BJ (cell line): ENCODE data around the gene GDPD2. TPM values are rescaled to one million over a fixed set of nuclear protein-coding genes. Genes with fewer than 3 reads are reported as not detected.
A peak's percentile ranks its signal among the peaks of the same experiment; 100 is the strongest.

Experiments
- CTCF ChIA-PET: fragments of 350-600 bp; formaldehyde crosslinking; extraction: SDS; loops from one replicate; lab custom pipeline; 2021; ENCODE audit warnings: antibody characterized with exemption, inconsistent platforms; lab: Yijun Ruan, JAX
- POLR2A ChIA-PET: fragments of 300-600 bp; sonication (Branson Sonifier 250); formaldehyde crosslinking; extraction: SDS; loops from one replicate; lab custom pipeline; 2021; ENCODE audit warnings: antibody characterized with exemption; lab: Charles Lee
- DNase-seq: peaks from one replicate; pipeline ENCODE4 v3.0.0-alpha.2; 2011; ENCODE audit warnings: low read depth
- H3K27me3 ChIP-seq: 2 replicates; pipeline ENCODE4 v1.6.0; 2011; ENCODE audit warnings: low read length; ENCODE audit not compliant: control insufficient read depth, insufficient read depth
- H3K36me3 ChIP-seq: 2 replicates; pipeline ENCODE4 v1.5.1; 2011; ENCODE audit warnings: low read length; ENCODE audit not compliant: control insufficient read depth, insufficient read depth
- H3K4me3 ChIP-seq: 2 replicates; pipeline ENCODE4 v1.5.1; 2011; ENCODE audit warnings: low read depth, mild to moderate bottlenecking, control low read depth, low read length
- CTCF ChIP-seq: IDR thresholded peaks from 2 replicates; pipeline ENCODE4 v1.5.1; 2011; ENCODE audit warnings: low read depth, mild to moderate bottlenecking, control low read depth, inconsistent platforms, low read length, moderate library complexity; ENCODE audit not compliant: insufficient read depth
- polyA plus RNA-seq: library from polyadenylated mRNA; depleted of rRNA; stranded (reverse); fragments of >200 nt; gene quantifications from 2 replicates; pipeline ENCODE4 v1.2.3, GENCODE V29; 2011

Gene GDPD2
- polyA plus RNA-seq, 1 experiment, result not detected

GRCh38 chrX:70432936-70433847 is 10.1 kb downstream of the GDPD2 start:
- POLR2A ChIA-PET, result interaction anchor here (0.7 kb wide), 1 partner anchor 66 kb away, joined by 3 read pairs; no protein-coding TSS in a partner anchor
- CTCF ChIA-PET, result interaction anchor here (0.5 to 1.8 kb wide), 4 partner anchors 131 to 300 kb away, joined by 3 to 6 read pairs (median 4); partner anchors contain the start of gene IGBP1
- no peak for DNase-seq

GRCh38 chrX:70433848-70434351 is 10.8 kb downstream of the GDPD2 start:
- DNase-seq, result no peak
- CTCF ChIA-PET, result interaction anchor here (0.5 to 1.2 kb wide), 3 partner anchors 131 to 264 kb away, joined by 3 to 6 read pairs (median 3); no protein-coding TSS in a partner anchor
- H3K36me3 ChIP-seq, result no peaks in the 10 kb centered on the region
- POLR2A ChIA-PET, result interaction anchor here (0.7 kb wide), 1 partner anchor 65 kb away, joined by 3 read pairs; no protein-coding TSS in a partner anchor
- H3K4me3 ChIP-seq, result peak overlapping the region; percentile 78
- no peaks in the 10 kb centered on the region for H3K27me3 ChIP-seq
- TF ChIP-seq CTCF, result peak; percentile 76

More at GRCh38 chrX:70432936-70433847, 10.1 kb downstream of the GDPD2 start:
- Histone ChIP-seq H3K4me3 (peak overlapping the region; percentile 78), H3K36me3 (no peaks in the 10 kb centered on the region), H3K27me3 (no peaks in the 10 kb centered on the region)
- no peak for TF ChIP-seq CTCF

GRCh38 chrX:70434352-70434866 is 11.3 kb downstream of the GDPD2 start:
- CTCF ChIA-PET, result interaction anchor here (1.2 to 1.8 kb wide), 2 partner anchors 10 to 237 kb away, joined by 5 to 6 read pairs; partner anchors contain the start of gene DLG3
- H3K36me3 ChIP-seq, result no peaks in the 10 kb centered on the region
- peak overlapping the region; percentile 78 for H3K4me3 ChIP-seq
- TF ChIP-seq CTCF, result no peak
- POLR2A ChIA-PET, result no interaction called here
- H3K27me3 ChIP-seq, result no peaks in the 10 kb centered on the region
- DNase-seq, result peak; percentile 15

- no peak for DNase-seq
- POLR2A ChIA-PET, result interaction anchor here (0.6 kb wide), 1 partner anchor 1202 kb away, joined by 3 read pairs; no protein-coding TSS in a partner anchor
- TF ChIP-seq CTCF, result no peak
- CTCF ChIA-PET, result interaction anchor here (1.0 to 2.2 kb wide), 3 partner anchors 9 to 28 kb away, joined by 3 to 6 read pairs (median 5); partner anchors contain the start of gene DLG3
- H3K36me3 ChIP-seq, result no peaks in the 10 kb centered on the region
- peak overlapping the region; percentile 78 for H3K4me3 ChIP-seq
- no peaks in the 10 kb centered on the region for H3K27me3 ChIP-seq
Measured at GRCh38 chrX:70434914-70435586, 11.9 kb downstream of the GDPD2 start.
